Stimulated activated CD4-positive, alpha-beta T cell treated with anti-CD3 and anti-CD28 coated beads, Interleukin-2, amount 100 ng/mL, for 4 hours (primary cell): ENCODE data around the gene STT3A.
"Not testable (repeated sequence)": the region's sequence is repeated elsewhere in the genome, so short reads cannot be mapped to it uniquely, and the experiment has no call there.

Experiments
- DNase-seq: peaks from one replicate; pipeline ENCODE4 v3.0.0-alpha.2; 2020; ENCODE audit warnings: low read depth

Gene STT3A

DNA sequence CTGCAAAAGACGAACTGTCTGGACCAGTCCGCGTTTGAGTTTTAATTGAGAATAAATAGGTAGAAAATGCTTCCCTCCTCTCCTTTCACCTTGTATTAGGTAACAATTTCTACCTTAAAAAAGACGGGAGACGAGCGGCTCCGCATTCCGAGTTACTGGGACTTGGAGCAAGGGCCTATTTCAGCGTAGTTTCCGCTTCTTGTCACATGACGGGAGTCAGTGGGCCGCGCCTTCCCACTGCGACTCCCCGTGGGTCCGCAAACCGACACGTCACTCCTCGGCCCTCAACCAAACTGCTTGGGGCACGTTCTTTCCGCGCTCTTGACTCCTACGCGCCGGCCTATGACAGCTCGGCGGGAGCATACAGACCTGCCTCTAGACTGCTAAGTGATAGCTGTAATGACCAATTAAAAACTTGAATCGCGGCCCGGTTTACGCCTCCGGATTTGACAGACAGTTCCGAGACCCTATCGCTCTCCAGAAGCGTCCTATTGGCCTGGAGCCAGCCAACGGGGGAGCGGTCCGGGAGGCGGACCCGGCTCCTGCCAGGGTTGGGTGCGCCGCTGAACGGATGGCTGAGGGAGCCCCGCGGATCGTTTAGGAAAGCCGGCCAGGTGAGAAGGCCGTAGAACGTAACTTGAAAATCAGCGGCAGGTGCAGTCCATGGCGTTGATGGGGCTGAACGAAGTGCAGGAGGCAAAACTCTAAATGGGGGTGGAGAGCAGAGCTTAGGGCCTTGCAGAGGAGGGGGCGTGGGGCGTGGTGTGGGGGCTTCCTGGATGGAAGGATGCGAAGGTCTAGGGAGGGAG is at the start of gene STT3A:
STT3A (plus strand) TSS at position 548 of the 809 bp plus-strand sequence. CDS start 3,064 bp downstream, outside the sequence.
- peak; percentile 97 for DNase-seq

GRCh38 chr11:125550780-125551179 is 41.9 kb upstream of the STT3A start:
- DNase-seq, result no peak

GRCh38 chr11:125551835-125552342 is 40.8 kb upstream of the STT3A start:
- no peak for DNase-seq

GRCh38 chr11:125552927-125553326 is 39.7 kb upstream of the STT3A start:
- no peak for DNase-seq

DNA sequence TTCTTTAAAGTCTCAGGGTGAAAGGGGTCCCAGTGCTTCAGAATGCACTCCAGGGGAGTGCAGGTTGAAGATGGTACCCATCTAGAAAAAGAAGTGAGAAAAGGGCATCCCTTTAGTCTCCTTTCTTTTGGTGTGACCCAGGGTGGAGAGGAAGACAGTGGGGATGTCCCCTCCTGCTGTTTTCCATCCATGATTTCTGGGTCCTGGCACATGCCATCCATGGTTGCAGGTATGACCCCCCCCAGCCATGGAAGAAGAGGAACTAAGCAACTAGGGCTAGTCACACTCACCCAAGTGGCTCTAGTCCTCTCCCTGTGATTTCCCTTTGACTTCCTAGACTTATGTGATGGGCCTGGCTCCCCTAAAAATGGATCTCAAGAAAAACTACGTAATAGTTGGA is 39.3 kb upstream of the STT3A start:
- no peak for DNase-seq

DNA sequence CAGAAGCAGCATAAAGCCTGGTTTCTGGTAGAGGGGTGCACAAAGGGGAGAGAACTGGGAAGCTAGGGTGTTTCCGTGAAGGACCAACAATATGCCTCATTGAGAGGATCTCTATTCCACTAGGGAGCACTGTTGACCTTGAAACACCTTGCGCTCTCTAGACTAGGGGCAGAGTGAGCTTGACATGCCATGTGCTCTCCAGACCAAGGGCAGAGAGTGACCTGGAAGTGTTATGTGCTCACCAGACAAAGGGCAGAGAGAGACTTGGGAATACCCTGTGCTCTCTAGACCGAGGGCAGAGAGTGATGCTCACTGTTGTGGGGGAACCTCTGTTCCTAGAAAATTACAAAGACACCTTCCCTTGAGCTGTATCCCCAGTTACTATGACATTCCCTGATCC is 38.6 kb upstream of the STT3A start:
- DNase-seq, result no peak

- no peak for DNase-seq
Observed at GRCh38 chr11:125559888-125560287, 32.8 kb upstream of the STT3A start.

GRCh38 chr11:125561924-125562323 is 30.7 kb upstream of the STT3A start:
- DNase-seq, result no peak

GRCh38 chr11:125562430-125562829 is 30.2 kb upstream of the STT3A start:
- DNase-seq, result no peak

- DNase-seq, result no peak
Observed at GRCh38 chr11:125564357-125564756, 28.3 kb upstream of the STT3A start.

GRCh38 chr11:125566235-125566634 is 26.4 kb upstream of the STT3A start:
- no peak for DNase-seq

- DNase-seq, result peak; percentile 85
Observed at GRCh38 chr11:125568970-125569914, 23.4 kb upstream of the STT3A start, which contains the start of gene EI24. EI24 (plus strand) TSS chr11:125569477; CDS start chr11:125572528, 3,051 bp downstream.

- no peak for DNase-seq
Observed at GRCh38 chr11:125569915-125570621, 22.6 kb upstream of the STT3A start.

DNA sequence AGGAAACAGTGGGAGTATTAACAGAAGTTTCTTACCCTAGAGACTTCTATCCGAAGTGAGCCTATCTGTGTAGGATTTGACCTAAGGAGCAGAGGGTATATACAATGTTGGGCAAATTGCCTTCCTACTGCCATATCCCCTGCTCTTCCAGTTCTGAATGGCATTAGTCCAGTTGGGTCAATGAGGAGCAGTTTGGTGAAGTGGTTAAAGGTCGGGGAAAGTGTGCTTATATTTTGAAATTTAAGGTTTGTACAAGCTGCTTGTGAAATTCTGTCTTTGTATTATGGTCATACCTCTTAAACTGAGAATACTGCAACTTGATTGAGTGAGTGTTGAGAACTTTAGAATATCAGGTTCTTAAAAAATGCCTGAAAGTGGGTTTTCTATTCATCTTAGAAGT is 21.7 kb upstream of the STT3A start:
- DNase-seq, result no peak

- no peak for DNase-seq
Observed at GRCh38 chr11:125572916-125573315, 19.7 kb upstream of the STT3A start.

GRCh38 chr11:125577181-125577580 is 15.5 kb upstream of the STT3A start:
- not testable (repeated sequence) for DNase-seq

DNA sequence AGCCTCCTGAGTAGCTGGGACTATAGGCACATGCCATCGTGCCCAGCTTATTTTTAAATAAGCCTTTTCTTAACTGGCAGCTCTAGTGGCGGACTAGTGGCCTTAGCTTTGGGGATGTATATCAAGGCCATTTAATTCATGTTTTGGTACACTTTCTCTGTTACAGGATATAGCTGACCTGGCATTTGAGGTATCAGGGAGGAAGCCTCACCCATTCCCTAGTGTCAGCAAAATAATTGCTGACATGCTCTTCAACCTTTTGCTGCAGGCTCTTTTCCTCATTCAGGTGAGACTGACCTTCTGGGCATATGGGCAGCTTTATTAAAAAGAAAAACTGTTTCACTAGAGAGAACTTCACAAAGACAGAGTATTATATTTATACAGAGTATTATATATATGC is 13.9 kb upstream of the STT3A start:
- DNase-seq, result no peak

DNA sequence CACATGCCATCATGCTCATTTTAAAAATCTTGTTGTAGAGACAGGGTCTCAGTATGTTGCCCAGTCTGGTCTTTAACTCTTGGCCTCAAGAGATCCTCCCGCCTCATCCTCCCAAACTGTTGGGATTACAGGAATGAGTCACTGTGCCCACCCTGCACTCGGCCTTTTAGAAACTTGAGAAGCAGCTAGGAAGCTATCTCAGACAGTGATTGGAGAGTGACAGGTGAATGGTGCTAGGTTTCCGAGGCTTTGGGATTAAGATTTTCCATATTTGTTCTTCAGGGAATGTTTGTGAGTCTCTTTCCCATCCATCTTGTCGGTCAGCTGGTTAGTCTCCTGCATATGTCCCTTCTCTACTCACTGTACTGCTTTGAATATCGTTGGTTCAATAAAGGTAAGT is 12.8 kb upstream of the STT3A start:
- no peak for DNase-seq

DNA sequence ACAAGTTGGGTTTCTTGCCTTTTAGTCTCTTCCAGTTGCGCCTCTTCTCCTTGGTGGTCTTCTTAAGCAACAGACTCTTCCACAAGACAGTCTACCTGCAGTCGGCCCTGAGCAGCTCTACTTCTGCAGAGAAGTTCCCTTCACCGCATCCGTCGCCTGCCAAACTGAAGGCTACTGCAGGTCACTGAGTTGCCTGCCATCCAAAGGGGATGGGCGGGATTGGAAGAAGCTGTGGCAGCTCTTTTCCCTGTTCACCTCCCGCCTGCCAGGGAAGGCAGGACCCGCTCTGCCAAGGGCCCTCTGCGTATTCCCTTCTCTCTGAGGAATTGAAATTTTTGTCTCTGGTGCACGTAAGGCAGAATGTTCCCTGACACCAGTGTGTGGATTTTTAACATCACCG is 9.2 kb upstream of the STT3A start:
- no peak for DNase-seq

DNA sequence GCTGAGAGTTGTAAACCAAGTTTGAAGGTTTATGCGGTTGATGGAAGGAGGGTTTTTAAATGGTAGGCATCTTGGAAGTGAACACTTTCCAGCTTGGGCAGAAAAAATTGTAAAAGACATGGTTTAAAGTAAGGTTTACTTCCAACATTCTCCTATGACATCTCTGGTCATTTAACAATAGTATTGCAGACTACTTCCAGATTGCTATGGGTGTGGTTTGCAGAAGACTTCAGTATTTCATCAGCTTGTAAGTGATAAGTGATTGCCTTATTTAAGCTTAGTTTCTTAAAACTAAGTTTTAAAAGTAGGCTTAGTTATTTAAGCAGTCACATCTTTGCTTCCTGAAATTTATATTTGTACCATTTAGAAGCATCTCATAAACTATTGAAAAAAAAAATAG is 7.2 kb upstream of the STT3A start:
- DNase-seq, result no peak

- DNase-seq, result no peak
Observed at GRCh38 chr11:125586623-125587022, 6.0 kb upstream of the STT3A start.

GRCh38 chr11:125587480-125587879 is 5.2 kb upstream of the STT3A start:
- no peak for DNase-seq
